MM.1S (cell line): ENCODE results near the gene PTH1R.

Experiments used
- CTCF ChIP-seq: fragments of 300-600 bp; sonication (generic); IDR thresholded peaks from 2 replicates; pipeline ENCODE4 v1.5.1; 2016; ENCODE audit warnings: antibody characterized with exemption, low read length, mixed read lengths
- EZH2 ChIP-seq: fragments of 300-600 bp; sonication (generic); optimal IDR thresholded peaks from 2 replicates; pipeline ENCODE3; 2017; ENCODE audit warnings: low read depth, mild to moderate bottlenecking, antibody characterized with exemption, low read length, mixed read lengths
- EZH2phosphoT487 ChIP-seq: fragments of 300-600 bp; sonication (generic); IDR thresholded peaks from 2 replicates; pipeline ENCODE4 v1.6.1; 2018; ENCODE audit warnings: antibody characterized with exemption, low read length

- no peak for TF ChIP-seq CTCF
- no peak for TF ChIP-seq EZH2phosphoT487
- no peak for TF ChIP-seq EZH2
These were observed 49.6 kb downstream of the PTH1R start for GRCh38 chr3:46926871-46927717.
